HG03521 (cell line): ENCODE data around the gene DRAM2.
"Not testable (repeated sequence)": the region's sequence is repeated elsewhere in the genome, so short reads cannot be mapped to it uniquely, and the experiment has no call there.

Source experiments
- ATAC-seq: cut with Tn5 transposase; IDR thresholded peaks from one replicate; pipeline ENCODE4 v1.9.1; 2021; ENCODE audit warnings: mild to moderate bottlenecking, moderate library complexity; ENCODE audit not compliant: unreplicated experiment

Gene DRAM2

GRCh38 chr1:111084999-111085398 is 54.9 kb downstream of the DRAM2 start:
- ATAC-seq = no peak

GRCh38 chr1:111082421-111083203 is 57.3 kb downstream of the DRAM2 start:
- ATAC-seq = no peak

- ATAC-seq = not testable (repeated sequence)
Measured at GRCh38 chr1:111079329-111079728, 60.6 kb downstream of the DRAM2 start.

- ATAC-seq = not testable (repeated sequence)
Measured at GRCh38 chr1:111077312-111077711, 62.6 kb downstream of the DRAM2 start.
